GM12872 (cell line): ENCODE measurements around the gene HOXA7.

ENCODE experiments used
- TF ChIP-seq, protein P1 (sequence below): IDR thresholded peaks from 3 replicates; pipeline ENCODE4 v1.5.1; 2011; ENCODE audit warnings: low read depth, mild to moderate bottlenecking, low read length, moderate library complexity; ENCODE audit not compliant: insufficient read depth

Gene HOXA7

DNA sequence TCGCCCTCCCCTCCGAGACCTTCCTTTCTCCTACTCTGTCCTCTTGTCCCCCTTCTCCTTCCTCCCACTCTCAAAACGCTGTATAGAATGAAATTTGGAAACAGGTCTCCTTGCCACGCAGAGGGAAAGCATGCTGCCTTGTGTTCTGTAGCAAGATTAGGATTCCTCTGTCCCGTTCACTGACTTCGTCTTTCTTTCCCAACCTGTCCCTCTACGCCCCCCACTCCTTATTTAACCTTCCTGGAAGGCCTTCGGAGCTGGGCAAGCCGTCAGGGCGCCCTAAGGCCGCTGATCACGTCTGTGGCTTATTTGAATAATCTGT lies 7.5 kb upstream of the HOXA7 start:
- TF ChIP-seq, protein P1, sequence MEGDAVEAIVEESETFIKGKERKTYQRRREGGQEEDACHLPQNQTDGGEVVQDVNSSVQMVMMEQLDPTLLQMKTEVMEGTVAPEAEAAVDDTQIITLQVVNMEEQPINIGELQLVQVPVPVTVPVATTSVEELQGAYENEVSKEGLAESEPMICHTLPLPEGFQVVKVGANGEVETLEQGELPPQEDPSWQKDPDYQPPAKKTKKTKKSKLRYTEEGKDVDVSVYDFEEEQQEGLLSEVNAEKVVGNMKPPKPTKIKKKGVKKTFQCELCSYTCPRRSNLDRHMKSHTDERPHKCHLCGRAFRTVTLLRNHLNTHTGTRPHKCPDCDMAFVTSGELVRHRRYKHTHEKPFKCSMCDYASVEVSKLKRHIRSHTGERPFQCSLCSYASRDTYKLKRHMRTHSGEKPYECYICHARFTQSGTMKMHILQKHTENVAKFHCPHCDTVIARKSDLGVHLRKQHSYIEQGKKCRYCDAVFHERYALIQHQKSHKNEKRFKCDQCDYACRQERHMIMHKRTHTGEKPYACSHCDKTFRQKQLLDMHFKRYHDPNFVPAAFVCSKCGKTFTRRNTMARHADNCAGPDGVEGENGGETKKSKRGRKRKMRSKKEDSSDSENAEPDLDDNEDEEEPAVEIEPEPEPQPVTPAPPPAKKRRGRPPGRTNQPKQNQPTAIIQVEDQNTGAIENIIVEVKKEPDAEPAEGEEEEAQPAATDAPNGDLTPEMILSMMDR: no peak

- TF ChIP-seq, protein P1: no peak
Measured at GRCh38 chr7:27163288-27164044, 7.0 kb upstream of the HOXA7 start.

- TF ChIP-seq, protein P1: no peak
Measured at GRCh38 chr7:27162561-27163287, 6.2 kb upstream of the HOXA7 start.

DNA sequence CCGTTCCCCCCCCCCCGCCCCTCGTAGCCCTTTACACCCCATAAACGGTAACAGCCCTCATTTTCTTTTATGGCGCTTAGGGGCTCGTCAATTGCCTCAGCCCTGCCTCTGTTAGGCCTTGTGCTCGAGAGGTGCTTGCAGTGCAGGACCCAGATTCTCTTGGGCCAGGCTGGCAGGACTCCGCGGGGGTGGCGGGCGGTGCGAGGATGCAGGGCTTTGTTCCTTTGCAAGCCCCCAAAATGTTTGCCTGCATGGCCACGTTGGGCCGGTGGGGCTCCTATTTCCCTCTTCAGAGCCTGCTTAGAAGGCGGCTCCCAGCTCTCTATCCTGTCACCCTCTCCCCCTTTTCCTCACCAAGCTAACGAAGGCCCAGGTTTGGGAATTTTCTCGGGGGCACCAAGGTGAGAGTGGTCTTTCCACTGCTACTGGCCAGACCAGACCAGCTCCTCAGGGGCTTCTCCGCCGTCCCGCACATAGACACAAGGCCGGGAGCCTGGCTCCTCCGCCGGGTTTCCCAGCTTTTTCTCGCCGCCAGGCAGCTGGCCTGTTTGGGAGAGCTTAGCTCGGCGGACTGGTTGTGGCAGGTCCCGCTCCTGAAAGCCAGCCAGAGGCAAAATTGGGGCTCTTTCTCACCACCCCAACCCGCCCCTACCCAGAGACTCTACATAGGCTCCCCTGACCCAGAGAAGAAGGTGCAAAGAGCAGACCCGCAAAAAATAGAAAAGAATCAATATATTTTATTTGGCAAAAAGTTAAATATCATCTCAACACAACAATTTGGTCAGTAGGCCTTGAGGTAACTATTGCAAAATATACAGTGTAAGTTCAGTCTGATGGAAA lies 5.5 kb upstream of the HOXA7 start:
- TF ChIP-seq, protein P1: no peak

DNA sequence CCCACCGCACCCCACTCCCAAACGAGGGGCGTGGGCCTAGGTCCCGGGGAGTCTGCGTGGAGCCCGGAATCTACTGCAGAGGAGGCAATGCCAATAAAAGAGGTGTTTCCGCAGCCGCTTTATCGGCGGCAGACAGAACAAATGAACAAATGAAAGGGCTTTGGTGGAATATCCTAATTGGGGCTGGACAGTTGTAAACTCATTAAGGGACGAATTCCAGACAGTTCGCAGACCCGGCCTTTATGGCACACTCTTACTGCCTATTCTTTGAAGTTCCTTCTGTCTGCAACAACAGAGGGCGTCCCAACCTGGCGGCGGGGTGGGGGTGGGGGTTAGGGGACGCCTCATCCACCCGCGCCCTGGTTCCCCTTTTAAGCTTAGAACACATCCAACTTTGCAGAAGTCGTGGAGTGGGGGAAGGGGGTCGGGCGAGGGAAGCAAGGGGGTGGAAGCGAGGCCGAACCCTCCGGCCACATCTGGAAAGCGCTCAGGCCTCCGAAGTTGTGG lies 4.8 kb upstream of the HOXA7 start:
- TF ChIP-seq, protein P1: no peak

DNA sequence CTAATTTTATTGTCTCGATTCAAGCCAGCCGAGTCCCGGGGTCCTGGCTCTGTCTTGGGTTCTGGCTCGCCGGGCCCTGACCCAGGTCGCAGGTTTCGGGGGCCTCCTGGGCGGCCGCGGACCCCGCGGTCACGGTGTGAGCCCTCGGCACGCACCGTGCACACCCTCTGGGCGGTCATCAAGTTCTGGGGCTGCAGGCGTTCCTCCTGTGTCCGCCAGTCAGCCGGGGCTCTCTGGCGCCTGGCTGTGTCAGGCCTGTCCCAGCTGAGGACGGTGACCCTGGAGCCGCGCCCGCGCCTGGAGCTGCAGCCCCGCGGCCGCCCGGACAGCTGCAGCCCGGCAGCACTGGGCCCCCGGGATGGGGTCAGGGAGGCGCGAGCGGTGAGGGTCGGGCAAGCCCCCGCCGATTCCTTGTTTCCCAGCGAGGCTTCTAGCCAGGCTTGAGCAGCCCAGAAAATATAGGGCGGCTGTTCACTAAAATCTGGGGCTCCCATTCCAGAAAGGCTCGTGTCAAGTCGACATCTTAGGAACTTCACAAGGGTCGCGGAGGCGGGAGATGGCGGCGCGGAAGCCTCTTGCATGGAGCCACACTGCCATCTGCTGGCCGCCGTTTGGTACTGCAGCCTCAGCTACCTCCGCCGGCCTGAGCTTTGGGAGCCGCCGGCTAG lies 4.2 kb upstream of the HOXA7 start:
- TF ChIP-seq, protein P1: peak; percentile 97

GRCh38 chr7:27160145-27160545 lies 3.7 kb upstream of the HOXA7 start:
- TF ChIP-seq, protein P1: no peak
